HepG2 (cell line): Measurements from ENCODE around the gene MOK. TPM values are rescaled to one million over a fixed set of nuclear protein-coding genes. Genes with fewer than 3 reads are reported as not detected.

Source experiments
- AGO1 ChIP-seq: fragments of 200-400 bp; formaldehyde crosslinking; IDR thresholded peaks from 2 replicates; pipeline ENCODE4 v1.6.1; 2017; ENCODE audit warnings: mild to moderate bottlenecking, low read depth, low read length, moderate library complexity; ENCODE audit not compliant: poor library complexity, severe bottlenecking
- FOXK2 ChIP-seq: fragments of 450-650 bp; IDR thresholded peaks from 2 replicates; pipeline ENCODE4 v1.6.1; 2016
- HNF4A ChIP-seq: sonication (generic); formaldehyde crosslinking; IDR thresholded peaks from 2 replicates; pipeline ENCODE4 v1.4.0; 2020; ENCODE audit warnings: missing genetic modification reagents
- MEIS1 ChIP-seq: sonication (generic); formaldehyde crosslinking; IDR thresholded peaks from 2 replicates; pipeline ENCODE4 v1.9.0; 2021; ENCODE audit warnings: mild to moderate bottlenecking, missing genetic modification reagents, moderate library complexity, borderline replicate concordance
- PAWR ChIP-seq: sonication (generic); formaldehyde crosslinking; IDR thresholded peaks from 2 replicates; pipeline ENCODE4 v1.4.0; 2020; ENCODE audit warnings: missing genetic modification reagents, mild to moderate bottlenecking, borderline replicate concordance
- ZBTB8A ChIP-seq: sonication (generic); formaldehyde crosslinking; IDR thresholded peaks from 2 replicates; pipeline ENCODE4 v1.4.0; 2020; ENCODE audit warnings: mild to moderate bottlenecking, low read depth, missing genetic modification reagents, borderline replicate concordance
- ZNF644 ChIP-seq: IDR thresholded peaks from 2 replicates; pipeline ENCODE4 v1.6.1; 2016; ENCODE audit warnings: low read depth
- polyA plus RNA-seq, 8 experiments: library from polyadenylated mRNA; depleted of rRNA in 3 of 8; stranded (reverse) in 7 of 8; unstranded in 1 of 8; fragments of >200 nt; fragmentation: Illumina TruSeq in 4 of 8; extraction: Trizol in 4 of 8; gene quantifications; 2 replicates each; pipeline versions ENCODE4 v1.2.1 to v1.2.3, GENCODE V29; 2011 to 2016; ENCODE audit warnings: low read depth in 4 of 8, missing spikeins in 1 of 8, mixed read lengths in 1 of 8; ENCODE audit not compliant: insufficient read depth in 1 of 8
- total RNA-seq, 5 experiments: library from RNA; depleted of rRNA; stranded (reverse); fragments of >200 nt; fragmentation: Illumina TruSeq; extraction: Trizol; gene quantifications; 2 replicates each; pipeline ENCODE4 v1.2.3, GENCODE V29; 2016; ENCODE audit warnings: low read depth in 1 of 5
- TF ChIP-seq, protein P1 (sequence below): sonication (generic); formaldehyde crosslinking; conservative IDR thresholded peaks from 2 replicates; pipeline ENCODE4 v1.4.0; 2020; ENCODE audit warnings: missing genetic modification reagents
- TF ChIP-seq, protein P2 (sequence below): sonication (generic); formaldehyde crosslinking; conservative IDR thresholded peaks from 2 replicates; pipeline ENCODE4 v1.4.0; 2020; ENCODE audit warnings: missing genetic modification reagents
- TF ChIP-seq, protein P3 (sequence below): IDR thresholded peaks from 2 replicates; pipeline ENCODE4 v1.6.1; 2016; ENCODE audit warnings: mild to moderate bottlenecking
- TF ChIP-seq, protein P4 (sequence below): sonication (generic); formaldehyde crosslinking; IDR thresholded peaks from 2 replicates; pipeline ENCODE4 v1.4.0; 2020; ENCODE audit warnings: mild to moderate bottlenecking, missing genetic modification reagents
- TF ChIP-seq, protein P5 (sequence below): IDR thresholded peaks from 2 replicates; pipeline ENCODE4 v1.6.1; 2016; ENCODE audit warnings: low read depth, missing genetic modification reagents, missing compliant biosample characterization
- TF ChIP-seq, protein P6 (sequence below): sonication (generic); formaldehyde crosslinking; IDR thresholded peaks from 2 replicates; pipeline ENCODE4 v1.4.0; 2020; ENCODE audit warnings: missing genetic modification reagents, borderline replicate concordance

Gene MOK
- total and polyA plus RNA-seq, 2 of the 13 experiments (the other 11 are each of a cell fraction or from before 2014, with no cell fraction given), result 15.3 to 16.9 TPM

DNA sequence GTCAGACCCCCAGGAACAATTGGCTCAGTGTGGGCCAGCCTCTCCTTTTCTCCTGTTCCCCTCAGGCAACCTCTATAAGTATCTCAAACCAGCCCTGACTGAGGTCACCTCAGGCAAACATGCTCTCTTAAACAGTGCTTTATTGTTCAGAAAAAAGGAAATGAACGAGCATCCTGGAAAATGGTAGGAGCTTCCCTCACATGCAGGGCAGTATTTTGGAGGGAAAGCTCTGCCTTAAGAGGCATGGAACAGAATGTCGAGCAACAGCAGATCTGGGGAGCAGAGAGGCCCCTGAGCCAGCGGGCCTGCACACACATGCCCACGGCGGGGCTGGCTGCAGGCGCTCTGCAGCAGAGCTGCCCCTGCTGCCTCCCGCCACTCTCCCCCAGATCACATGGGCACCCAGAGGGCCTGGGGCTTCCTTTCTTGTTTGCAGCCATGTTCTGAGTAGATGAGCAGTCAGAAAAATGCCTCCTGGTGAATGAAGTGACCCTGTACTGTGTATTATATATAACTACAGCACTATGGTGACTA is 42.0 kb downstream of the MOK start (continued):
- TF ChIP-seq, protein P1, sequence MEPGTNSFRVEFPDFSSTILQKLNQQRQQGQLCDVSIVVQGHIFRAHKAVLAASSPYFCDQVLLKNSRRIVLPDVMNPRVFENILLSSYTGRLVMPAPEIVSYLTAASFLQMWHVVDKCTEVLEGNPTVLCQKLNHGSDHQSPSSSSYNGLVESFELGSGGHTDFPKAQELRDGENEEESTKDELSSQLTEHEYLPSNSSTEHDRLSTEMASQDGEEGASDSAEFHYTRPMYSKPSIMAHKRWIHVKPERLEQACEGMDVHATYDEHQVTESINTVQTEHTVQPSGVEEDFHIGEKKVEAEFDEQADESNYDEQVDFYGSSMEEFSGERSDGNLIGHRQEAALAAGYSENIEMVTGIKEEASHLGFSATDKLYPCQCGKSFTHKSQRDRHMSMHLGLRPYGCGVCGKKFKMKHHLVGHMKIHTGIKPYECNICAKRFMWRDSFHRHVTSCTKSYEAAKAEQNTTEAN (CRISPR knock-in tag), result no peak; the same call in 1 of the 2 replicates
- TF ChIP-seq AGO1 (no peak), PAWR (CRISPR knock-in tag) (no peak), ZBTB8A (CRISPR knock-in tag) (no peak), FOXK2 (no peak), ZNF644 (CRISPR knock-in tag) (peak; percentile 41; the same call in 1 of the 2 replicates), HNF4A (CRISPR knock-in tag) (peak; percentile 7; the same call in 1 of the 2 replicates), MEIS1 (CRISPR knock-in tag) (no peak)
- TF ChIP-seq, protein P2, sequence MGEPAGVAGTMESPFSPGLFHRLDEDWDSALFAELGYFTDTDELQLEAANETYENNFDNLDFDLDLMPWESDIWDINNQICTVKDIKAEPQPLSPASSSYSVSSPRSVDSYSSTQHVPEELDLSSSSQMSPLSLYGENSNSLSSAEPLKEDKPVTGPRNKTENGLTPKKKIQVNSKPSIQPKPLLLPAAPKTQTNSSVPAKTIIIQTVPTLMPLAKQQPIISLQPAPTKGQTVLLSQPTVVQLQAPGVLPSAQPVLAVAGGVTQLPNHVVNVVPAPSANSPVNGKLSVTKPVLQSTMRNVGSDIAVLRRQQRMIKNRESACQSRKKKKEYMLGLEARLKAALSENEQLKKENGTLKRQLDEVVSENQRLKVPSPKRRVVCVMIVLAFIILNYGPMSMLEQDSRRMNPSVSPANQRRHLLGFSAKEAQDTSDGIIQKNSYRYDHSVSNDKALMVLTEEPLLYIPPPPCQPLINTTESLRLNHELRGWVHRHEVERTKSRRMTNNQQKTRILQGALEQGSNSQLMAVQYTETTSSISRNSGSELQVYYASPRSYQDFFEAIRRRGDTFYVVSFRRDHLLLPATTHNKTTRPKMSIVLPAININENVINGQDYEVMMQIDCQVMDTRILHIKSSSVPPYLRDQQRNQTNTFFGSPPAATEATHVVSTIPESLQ, result no peak
- TF ChIP-seq, protein P3, sequence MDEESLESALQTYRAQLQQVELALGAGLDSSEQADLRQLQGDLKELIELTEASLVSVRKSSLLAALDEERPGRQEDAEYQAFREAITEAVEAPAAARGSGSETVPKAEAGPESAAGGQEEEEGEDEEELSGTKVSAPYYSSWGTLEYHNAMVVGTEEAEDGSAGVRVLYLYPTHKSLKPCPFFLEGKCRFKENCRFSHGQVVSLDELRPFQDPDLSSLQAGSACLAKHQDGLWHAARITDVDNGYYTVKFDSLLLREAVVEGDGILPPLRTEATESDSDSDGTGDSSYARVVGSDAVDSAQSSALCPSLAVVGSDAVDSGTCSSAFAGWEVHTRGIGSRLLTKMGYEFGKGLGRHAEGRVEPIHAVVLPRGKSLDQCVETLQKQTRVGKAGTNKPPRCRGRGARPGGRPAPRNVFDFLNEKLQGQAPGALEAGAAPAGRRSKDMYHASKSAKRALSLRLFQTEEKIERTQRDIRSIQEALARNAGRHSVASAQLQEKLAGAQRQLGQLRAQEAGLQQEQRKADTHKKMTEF (CRISPR knock-in tag), result no peak
- TF ChIP-seq, protein P4, sequence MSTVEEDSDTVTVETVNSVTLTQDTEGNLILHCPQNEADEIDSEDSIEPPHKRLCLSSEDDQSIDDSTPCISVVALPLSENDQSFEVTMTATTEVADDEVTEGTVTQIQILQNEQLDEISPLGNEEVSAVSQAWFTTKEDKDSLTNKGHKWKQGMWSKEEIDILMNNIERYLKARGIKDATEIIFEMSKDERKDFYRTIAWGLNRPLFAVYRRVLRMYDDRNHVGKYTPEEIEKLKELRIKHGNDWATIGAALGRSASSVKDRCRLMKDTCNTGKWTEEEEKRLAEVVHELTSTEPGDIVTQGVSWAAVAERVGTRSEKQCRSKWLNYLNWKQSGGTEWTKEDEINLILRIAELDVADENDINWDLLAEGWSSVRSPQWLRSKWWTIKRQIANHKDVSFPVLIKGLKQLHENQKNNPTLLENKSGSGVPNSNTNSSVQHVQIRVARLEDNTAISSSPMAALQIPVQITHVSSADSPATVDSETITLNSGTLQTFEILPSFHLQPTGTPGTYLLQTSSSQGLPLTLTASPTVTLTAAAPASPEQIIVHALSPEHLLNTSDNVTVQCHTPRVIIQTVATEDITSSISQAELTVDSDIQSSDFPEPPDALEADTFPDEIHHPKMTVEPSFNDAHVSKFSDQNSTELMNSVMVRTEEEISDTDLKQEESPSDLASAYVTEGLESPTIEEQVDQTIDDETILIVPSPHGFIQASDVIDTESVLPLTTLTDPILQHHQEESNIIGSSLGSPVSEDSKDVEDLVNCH (CRISPR knock-in tag), result no peak
- TF ChIP-seq, protein P5, sequence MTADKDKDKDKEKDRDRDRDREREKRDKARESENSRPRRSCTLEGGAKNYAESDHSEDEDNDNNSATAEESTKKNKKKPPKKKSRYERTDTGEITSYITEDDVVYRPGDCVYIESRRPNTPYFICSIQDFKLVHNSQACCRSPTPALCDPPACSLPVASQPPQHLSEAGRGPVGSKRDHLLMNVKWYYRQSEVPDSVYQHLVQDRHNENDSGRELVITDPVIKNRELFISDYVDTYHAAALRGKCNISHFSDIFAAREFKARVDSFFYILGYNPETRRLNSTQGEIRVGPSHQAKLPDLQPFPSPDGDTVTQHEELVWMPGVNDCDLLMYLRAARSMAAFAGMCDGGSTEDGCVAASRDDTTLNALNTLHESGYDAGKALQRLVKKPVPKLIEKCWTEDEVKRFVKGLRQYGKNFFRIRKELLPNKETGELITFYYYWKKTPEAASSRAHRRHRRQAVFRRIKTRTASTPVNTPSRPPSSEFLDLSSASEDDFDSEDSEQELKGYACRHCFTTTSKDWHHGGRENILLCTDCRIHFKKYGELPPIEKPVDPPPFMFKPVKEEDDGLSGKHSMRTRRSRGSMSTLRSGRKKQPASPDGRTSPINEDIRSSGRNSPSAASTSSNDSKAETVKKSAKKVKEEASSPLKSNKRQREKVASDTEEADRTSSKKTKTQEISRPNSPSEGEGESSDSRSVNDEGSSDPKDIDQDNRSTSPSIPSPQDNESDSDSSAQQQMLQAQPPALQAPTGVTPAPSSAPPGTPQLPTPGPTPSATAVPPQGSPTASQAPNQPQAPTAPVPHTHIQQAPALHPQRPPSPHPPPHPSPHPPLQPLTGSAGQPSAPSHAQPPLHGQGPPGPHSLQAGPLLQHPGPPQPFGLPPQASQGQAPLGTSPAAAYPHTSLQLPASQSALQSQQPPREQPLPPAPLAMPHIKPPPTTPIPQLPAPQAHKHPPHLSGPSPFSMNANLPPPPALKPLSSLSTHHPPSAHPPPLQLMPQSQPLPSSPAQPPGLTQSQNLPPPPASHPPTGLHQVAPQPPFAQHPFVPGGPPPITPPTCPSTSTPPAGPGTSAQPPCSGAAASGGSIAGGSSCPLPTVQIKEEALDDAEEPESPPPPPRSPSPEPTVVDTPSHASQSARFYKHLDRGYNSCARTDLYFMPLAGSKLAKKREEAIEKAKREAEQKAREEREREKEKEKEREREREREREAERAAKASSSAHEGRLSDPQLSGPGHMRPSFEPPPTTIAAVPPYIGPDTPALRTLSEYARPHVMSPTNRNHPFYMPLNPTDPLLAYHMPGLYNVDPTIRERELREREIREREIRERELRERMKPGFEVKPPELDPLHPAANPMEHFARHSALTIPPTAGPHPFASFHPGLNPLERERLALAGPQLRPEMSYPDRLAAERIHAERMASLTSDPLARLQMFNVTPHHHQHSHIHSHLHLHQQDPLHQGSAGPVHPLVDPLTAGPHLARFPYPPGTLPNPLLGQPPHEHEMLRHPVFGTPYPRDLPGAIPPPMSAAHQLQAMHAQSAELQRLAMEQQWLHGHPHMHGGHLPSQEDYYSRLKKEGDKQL (CRISPR knock-in tag), result no peak
- TF ChIP-seq, protein P6, sequence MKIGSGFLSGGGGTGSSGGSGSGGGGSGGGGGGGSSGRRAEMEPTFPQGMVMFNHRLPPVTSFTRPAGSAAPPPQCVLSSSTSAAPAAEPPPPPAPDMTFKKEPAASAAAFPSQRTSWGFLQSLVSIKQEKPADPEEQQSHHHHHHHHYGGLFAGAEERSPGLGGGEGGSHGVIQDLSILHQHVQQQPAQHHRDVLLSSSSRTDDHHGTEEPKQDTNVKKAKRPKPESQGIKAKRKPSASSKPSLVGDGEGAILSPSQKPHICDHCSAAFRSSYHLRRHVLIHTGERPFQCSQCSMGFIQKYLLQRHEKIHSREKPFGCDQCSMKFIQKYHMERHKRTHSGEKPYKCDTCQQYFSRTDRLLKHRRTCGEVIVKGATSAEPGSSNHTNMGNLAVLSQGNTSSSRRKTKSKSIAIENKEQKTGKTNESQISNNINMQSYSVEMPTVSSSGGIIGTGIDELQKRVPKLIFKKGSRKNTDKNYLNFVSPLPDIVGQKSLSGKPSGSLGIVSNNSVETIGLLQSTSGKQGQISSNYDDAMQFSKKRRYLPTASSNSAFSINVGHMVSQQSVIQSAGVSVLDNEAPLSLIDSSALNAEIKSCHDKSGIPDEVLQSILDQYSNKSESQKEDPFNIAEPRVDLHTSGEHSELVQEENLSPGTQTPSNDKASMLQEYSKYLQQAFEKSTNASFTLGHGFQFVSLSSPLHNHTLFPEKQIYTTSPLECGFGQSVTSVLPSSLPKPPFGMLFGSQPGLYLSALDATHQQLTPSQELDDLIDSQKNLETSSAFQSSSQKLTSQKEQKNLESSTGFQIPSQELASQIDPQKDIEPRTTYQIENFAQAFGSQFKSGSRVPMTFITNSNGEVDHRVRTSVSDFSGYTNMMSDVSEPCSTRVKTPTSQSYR (CRISPR knock-in tag), result no peak
